ENCODE measurements around the gene ADNP. TPM values are rescaled to one million over a fixed set of nuclear protein-coding genes. Genes with fewer than 3 reads are reported as not detected.
A peak's percentile ranks its signal among the peaks of the same experiment; 100 is the strongest.

ADNP gene
- total RNA-seq, 1 experiment from 2014 or later, result 27.5 TPM

DNA sequence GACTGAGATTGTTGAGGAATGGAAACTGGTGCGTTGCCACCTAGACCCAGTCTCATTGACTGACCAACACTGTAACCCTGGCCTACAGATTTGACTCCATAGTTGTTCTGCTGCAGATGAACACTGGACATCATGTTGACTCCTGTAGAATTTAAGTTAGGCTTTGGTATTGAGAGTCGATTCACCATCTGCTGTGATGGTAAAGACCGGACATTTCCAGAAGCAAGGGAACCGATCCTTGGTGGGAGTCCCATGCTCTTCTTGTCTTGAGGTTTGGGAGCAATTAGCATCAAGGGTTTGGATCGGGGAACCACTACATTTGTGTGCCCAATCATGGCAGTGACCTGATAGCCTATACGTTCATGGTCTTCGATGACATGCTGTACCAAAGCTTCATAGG, 37.6 kb downstream of the ADNP start:
- BruUV-seq (replicated peaks), result no TSS peak
- Histone ChIP-seq H3K36me3 (ENCODE audit: low read depth, low read length) (peaks cover 79% of the 10 kb centered on the region), H3K4me1 (ENCODE audit: insufficient read depth, low read length) (peaks cover 7% of the 10 kb centered on the region; the same call in 1 of the 2 replicates), H3F3A (ENCODE audit: low read length, unreplicated experiment) (no peaks in the 10 kb centered on the region), H3K4me3 (ENCODE audit: low read length) (no peak overlapping the region), H3K9me3 (ENCODE audit: low read length) (no peaks in the 10 kb centered on the region), H3K79me2 (ENCODE audit: low read length) (0 out of 2 replicates have a peak, but pooled peaks cover 7% of the 10 kb centered on the region), H3K9ac (ENCODE audit: low read length) (no peak overlapping the region), H4K20me1 (ENCODE audit: low read length) (peaks cover 23% of the 10 kb centered on the region; the same call in 1 of the 2 replicates), H3K9me2 (replicated peaks; ENCODE audit: low read length) (no peaks in the 10 kb centered on the region), H3K27ac (ENCODE audit: low read length) (no peak overlapping the region), H3K4me2 (ENCODE audit: low read length) (no peak overlapping the region), H2AFZ (ENCODE audit: low read length) (no peak overlapping the region), H3K27me3 (ENCODE audit: low read length) (no peaks in the 10 kb centered on the region)
- DNase-seq (no peak), ATAC-seq (no peak)
- intact Hi-C loops (cut with micrococcal nuclease), result loop anchor here (5.0 kb wide), 1 partner anchor 34 kb away; no protein-coding TSS in a partner anchor
- TF ChIP-seq EZH2phosphoT487 (IDR thresholded peaks at IDR 0.05; ENCODE audit: borderline replicate concordance, low read length), result no peak
- POLR2A ChIA-PET (ENCODE audit: unreplicated experiment), result no interaction called here
- CTCF ChIA-PET, result no interaction called here

- no TSS peak for BruUV-seq (replicated peaks)
- no peaks in the 10 kb centered on the region for H3K9me2 ChIP-seq (replicated peaks; ENCODE audit: low read length)
- no peak overlapping the region for H3K4me2 ChIP-seq (ENCODE audit: low read length)
- H3K27me3 ChIP-seq (ENCODE audit: low read length), result no peaks in the 10 kb centered on the region
- CTCF ChIA-PET, result no interaction called here
- no peak overlapping the region for H3K9ac ChIP-seq (ENCODE audit: low read length)
- H3F3A ChIP-seq (ENCODE audit: low read length, unreplicated experiment), result no peaks in the 10 kb centered on the region
- peaks cover 71% of the 10 kb centered on the region for H3K36me3 ChIP-seq (ENCODE audit: low read depth, low read length)
- no peak overlapping the region for H3K27ac ChIP-seq (ENCODE audit: low read length)
- H3K4me3 ChIP-seq (ENCODE audit: low read length), result no peak overlapping the region
- intact Hi-C loops (cut with micrococcal nuclease), result loop anchor here (5.0 kb wide), 1 partner anchor 35 kb away; no protein-coding TSS in a partner anchor
- ATAC-seq, result no peak
- no peak for DNase-seq
- H3K9me3 ChIP-seq (ENCODE audit: low read length), result no peaks in the 10 kb centered on the region
- no peak for TF ChIP-seq EZH2phosphoT487 (IDR thresholded peaks at IDR 0.05; ENCODE audit: borderline replicate concordance, low read length)
- no peak for TF ChIP-seq EZH2 (IDR thresholded peaks at IDR 0.05; ENCODE audit: low read length, unreplicated experiment)
- TF ChIP-seq, protein P1, sequence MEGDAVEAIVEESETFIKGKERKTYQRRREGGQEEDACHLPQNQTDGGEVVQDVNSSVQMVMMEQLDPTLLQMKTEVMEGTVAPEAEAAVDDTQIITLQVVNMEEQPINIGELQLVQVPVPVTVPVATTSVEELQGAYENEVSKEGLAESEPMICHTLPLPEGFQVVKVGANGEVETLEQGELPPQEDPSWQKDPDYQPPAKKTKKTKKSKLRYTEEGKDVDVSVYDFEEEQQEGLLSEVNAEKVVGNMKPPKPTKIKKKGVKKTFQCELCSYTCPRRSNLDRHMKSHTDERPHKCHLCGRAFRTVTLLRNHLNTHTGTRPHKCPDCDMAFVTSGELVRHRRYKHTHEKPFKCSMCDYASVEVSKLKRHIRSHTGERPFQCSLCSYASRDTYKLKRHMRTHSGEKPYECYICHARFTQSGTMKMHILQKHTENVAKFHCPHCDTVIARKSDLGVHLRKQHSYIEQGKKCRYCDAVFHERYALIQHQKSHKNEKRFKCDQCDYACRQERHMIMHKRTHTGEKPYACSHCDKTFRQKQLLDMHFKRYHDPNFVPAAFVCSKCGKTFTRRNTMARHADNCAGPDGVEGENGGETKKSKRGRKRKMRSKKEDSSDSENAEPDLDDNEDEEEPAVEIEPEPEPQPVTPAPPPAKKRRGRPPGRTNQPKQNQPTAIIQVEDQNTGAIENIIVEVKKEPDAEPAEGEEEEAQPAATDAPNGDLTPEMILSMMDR (conservative IDR thresholded peaks at IDR 0.05; ENCODE audit: low read depth, low read length), result no peak
- H3K4me1 ChIP-seq (ENCODE audit: insufficient read depth, low read length), result peaks cover 7% of the 10 kb centered on the region; the same call in 1 of the 2 replicates
- 0 out of 2 replicates have a peak, but pooled peaks cover 4% of the 10 kb centered on the region for H3K79me2 ChIP-seq (ENCODE audit: low read length)
- H4K20me1 ChIP-seq (ENCODE audit: low read length), result peaks cover 23% of the 10 kb centered on the region; the same call in 1 of the 2 replicates
- POLR2A ChIA-PET (ENCODE audit: unreplicated experiment), result no interaction called here
- no peak overlapping the region for H2AFZ ChIP-seq (ENCODE audit: low read length)
These were observed 38.8 kb downstream of the ADNP start for GRCh38 chr20:50892394-50892793.

- CTCF ChIA-PET, result interaction anchor here (0.5 to 0.6 kb wide), 2 partner anchors 40 to 98 kb away, joined by 5 to 7 read pairs; partner anchors contain the start of gene ADNP
- Histone ChIP-seq H4K20me1 (ENCODE audit: low read length) (peaks cover 23% of the 10 kb centered on the region; the same call in 1 of the 2 replicates), H3K9me2 (replicated peaks; ENCODE audit: low read length) (no peaks in the 10 kb centered on the region), H3K36me3 (ENCODE audit: low read depth, low read length) (peaks cover 68% of the 10 kb centered on the region), H3K9ac (ENCODE audit: low read length) (no peak overlapping the region), H3K27me3 (ENCODE audit: low read length) (no peaks in the 10 kb centered on the region), H3K27ac (ENCODE audit: low read length) (no peak overlapping the region), H3F3A (ENCODE audit: low read length, unreplicated experiment) (no peaks in the 10 kb centered on the region), H2AFZ (ENCODE audit: low read length) (no peak overlapping the region), H3K4me2 (ENCODE audit: low read length) (no peak overlapping the region), H3K79me2 (ENCODE audit: low read length) (0 out of 2 replicates have a peak, but pooled peaks cover 4% of the 10 kb centered on the region), H3K4me3 (ENCODE audit: low read length) (no peak overlapping the region), H3K4me1 (ENCODE audit: insufficient read depth, low read length) (peaks cover 7% of the 10 kb centered on the region; the same call in 1 of the 2 replicates), H3K9me3 (ENCODE audit: low read length) (no peaks in the 10 kb centered on the region)
- intact Hi-C loops (cut with micrococcal nuclease), result loop anchor here (5.0 kb wide), 1 partner anchor 36 kb away; no protein-coding TSS in a partner anchor
- POLR2A ChIA-PET (ENCODE audit: unreplicated experiment), result no interaction called here
- TF ChIP-seq, protein P1 (conservative IDR thresholded peaks at IDR 0.05; ENCODE audit: low read depth, low read length), result no peak
- TF ChIP-seq EZH2 (IDR thresholded peaks at IDR 0.05; ENCODE audit: low read length, unreplicated experiment) (no peak), EZH2phosphoT487 (IDR thresholded peaks at IDR 0.05; ENCODE audit: borderline replicate concordance, low read length) (no peak)
- peak; percentile 72 for ATAC-seq
- DNase-seq, result peak; percentile 36
- no TSS peak for BruUV-seq (replicated peaks)
These were observed 40.1 kb downstream of the ADNP start for GRCh38 chr20:50891138-50891537.
